GM12801 (cell line): Measurements from ENCODE around the gene RAI1.

Experiments
- TF ChIP-seq, protein P1 (sequence below): IDR thresholded peaks from one replicate; pipeline ENCODE4 v1.5.1; 2011; ENCODE audit warnings: control low read depth; ENCODE audit not compliant: insufficient read length; ENCODE audit errors: extremely low read depth

The RAI1 gene

DNA sequence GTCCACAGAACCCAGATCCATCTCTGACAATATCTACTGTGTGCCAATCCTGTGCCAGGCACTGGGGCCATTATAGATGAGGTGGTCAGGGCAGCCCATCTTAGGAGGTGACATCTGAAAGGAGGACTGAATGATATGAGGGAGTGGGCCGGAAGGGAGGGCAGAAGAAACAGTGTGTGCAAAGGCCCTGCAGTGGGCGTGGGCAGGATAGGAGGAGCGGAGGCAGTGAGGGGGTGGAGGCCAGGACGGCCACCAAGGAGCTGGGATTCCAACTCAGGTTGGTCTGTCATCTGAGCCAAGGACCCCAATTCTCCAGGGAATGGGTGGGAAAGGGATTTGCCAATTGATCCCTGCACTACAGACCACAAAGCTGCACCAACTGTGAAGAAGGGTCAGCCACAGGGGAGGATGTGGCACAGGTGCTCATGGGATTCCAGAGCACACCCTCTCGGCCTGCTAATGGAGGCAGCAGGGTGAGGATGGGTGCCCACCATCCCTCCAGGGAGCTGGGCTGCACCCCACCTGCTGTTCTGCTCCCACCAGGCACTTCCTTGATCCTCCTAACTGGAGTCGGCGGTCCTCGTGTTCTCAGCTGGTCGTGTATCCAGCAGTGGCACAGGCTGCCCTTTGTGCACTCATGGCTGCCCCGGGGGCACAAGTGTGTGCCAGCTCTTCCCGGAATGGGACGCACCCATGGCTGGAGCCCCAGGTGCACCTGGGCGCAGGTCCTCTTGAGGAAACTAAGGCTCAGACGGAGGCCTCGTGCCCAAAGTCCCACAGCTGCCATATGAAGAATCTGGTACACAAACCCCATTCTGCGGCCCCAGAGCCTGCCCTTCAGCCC lies 145.9 kb downstream of the RAI1 start:
- TF ChIP-seq, protein P1, sequence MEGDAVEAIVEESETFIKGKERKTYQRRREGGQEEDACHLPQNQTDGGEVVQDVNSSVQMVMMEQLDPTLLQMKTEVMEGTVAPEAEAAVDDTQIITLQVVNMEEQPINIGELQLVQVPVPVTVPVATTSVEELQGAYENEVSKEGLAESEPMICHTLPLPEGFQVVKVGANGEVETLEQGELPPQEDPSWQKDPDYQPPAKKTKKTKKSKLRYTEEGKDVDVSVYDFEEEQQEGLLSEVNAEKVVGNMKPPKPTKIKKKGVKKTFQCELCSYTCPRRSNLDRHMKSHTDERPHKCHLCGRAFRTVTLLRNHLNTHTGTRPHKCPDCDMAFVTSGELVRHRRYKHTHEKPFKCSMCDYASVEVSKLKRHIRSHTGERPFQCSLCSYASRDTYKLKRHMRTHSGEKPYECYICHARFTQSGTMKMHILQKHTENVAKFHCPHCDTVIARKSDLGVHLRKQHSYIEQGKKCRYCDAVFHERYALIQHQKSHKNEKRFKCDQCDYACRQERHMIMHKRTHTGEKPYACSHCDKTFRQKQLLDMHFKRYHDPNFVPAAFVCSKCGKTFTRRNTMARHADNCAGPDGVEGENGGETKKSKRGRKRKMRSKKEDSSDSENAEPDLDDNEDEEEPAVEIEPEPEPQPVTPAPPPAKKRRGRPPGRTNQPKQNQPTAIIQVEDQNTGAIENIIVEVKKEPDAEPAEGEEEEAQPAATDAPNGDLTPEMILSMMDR: no peak

DNA sequence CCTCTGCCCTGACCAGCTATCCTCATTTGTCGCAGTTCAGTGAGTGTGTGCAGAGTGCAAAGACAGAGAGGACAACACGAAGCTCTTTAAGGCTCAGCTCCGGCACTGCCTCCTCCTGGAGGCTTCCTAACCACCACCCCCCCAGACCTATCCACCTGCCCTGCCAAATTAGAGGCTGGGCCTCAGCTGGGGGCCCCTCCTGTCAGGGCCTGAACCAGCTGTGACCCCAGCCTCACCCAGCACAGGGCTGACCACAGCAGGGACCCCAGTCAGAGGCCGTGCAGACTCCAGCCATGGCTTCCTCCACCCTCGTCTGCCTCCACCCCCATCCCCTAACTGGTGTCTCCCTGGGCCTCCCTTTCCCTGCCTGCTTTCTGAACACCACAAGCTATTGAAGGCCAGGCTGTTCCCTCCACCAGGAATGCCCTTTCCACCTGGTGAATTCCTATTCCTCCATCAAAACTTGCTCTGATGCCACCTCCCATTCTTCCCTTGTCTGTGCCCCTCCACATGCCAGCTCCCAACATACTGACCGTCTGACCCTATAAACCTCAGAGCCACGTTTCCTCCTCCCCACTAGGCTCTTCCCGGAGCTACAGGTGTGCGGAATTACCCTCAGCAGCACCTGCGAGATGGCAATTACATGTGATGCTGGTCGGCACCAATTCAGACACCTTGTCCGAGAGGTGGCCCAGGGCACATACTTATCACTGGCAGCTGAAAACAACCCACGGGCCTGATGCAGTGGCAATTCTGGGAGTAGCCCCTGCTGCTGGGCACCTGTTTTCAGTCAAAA lies 146.8 kb downstream of the RAI1 start:
- TF ChIP-seq, protein P1: no peak

DNA sequence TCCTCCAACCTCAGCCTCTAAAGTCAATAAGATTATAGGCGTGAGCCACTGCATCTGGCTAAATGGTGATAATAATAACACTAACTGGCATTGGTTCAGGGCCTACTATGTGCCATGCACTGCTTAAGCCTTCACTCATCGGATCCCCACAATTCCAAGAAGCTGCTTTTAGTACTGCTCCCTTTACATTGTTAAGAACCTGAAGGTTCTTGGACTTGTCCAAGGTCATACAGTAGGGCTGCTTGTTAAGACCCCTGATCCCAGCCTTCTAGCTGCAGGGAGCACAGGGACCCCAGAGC lies 149.0 kb downstream of the RAI1 start:
- TF ChIP-seq, protein P1: no peak

DNA sequence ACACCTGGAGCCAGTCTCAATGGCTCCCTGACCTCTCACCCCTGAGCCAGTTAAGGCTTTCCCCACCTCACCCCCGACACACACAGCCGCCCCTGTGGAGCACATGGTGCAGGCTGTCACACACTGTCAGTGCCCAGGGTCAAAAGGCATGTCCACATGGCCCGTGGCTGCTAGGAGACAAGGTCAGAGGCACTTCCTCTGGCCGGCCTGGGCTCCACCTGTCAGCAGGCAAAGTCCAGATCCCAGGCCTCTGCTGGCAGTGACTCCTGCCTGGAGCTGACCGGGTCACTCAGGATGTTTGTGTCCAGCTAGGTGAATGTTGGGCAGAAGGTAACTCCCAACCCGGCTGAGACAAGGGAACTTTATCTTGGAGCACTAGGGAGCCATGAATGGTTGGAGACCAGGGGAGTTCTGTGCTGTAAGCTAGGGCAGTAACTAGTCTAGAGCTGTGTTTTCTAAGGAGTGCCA lies 149.5 kb downstream of the RAI1 start:
- TF ChIP-seq, protein P1: no peak

DNA sequence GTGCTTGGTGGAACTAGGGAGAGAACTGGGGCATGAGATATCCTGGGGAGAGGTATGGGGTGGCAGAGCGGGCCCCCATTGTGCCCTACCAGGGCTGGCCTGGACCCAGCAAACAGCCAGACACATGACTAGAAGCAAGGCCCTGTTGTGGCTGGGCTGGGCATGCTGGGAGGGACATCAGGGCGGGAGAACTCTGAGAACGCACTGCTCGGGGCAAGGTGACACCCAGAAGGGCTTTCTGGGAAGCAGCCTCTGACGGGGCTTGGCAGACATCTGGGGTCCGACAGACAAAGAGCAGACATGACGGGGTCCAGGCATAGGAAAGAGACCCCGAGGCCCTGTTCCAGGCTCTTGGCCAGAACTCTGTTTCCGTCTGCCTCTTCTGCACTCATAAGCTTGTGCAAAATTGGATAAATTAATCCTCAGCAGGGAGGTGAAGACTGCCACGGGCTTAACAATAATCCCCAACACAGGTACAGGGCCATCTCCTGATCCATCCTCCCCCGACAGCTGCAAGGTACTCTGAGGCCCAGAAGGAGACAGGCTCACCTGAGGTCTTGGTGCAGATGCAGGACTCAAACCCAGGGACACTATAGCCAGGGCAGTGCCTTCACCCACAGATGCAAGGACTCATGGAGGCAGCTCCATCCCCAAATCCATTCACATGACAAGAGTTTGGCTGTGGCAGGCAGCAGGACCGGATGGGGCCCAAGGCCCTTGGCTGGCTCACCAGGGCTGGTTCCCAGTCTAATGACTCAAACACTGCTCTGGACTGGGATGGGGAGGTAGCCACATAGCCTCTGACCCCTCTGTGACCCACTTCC lies 150.2 kb downstream of the RAI1 start:
- TF ChIP-seq, protein P1: no peak

DNA sequence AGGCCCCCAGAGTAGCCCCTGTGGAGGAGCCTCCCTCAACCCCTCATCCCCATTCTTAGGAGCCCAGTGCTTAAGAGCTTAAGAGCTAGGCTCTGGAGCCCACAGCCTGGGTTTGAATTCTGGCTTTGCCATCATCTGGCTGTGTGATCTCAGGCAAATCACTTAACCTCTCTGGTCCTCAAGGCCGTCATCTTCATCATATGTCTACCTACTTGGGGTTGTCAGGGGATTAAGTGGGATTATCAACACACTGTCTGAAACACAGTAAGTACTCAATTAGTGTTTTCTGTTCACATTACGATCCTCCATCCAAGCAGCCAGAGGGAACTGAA lies 150.7 kb downstream of the RAI1 start:
- TF ChIP-seq, protein P1: no peak
